GM19468 (cell line): Measurements from ENCODE around the gene ZNF629.
"Not testable (repeated sequence)": the region's sequence is repeated elsewhere in the genome, so short reads cannot be mapped to it uniquely, and the experiment has no call there.

ENCODE experiments used
- ATAC-seq: cut with Tn5 transposase; IDR thresholded peaks from one replicate; pipeline ENCODE4 v1.9.1; 2021; ENCODE audit warnings: mild to moderate bottlenecking, moderate library complexity, moderate number of reproducible peaks; ENCODE audit not compliant: unreplicated experiment; ENCODE audit errors: extremely low read depth

Gene ZNF629

DNA sequence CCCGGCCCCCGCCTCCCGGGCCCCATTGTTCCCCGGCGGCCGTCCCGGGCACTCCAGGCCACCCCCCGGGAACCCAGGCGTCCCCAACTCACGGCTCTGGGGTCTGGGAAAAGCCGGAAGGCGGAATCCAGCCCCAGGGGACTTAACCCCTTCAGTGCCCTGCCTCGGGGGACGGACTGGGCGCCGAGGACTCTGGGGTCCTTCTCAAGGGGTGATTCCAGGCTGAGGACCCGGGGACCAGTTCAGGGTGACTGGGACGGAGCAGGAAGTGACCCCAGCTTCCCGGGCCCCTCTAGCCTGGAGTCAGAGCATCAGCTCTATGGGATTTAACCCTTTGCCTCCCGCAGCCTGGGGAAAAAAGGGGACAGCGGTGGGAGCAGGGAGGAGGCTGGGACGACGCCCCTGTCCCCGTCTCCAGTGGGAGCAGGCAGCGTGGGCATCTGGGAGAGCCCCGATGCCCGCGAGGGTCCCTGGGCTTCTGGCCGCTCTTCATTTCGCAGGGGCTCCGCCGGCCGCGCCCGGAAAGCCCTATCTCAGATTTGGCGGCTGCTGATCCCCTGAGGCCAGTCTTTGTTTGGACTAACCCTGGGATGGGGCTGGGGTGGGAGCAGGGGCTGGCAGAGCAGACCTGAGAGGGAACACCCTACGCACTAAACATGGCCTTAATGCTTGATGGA, at the start of gene ZNF629:
TSS of gene ZNF629 (minus strand) at position 270 of the 677 bp plus-strand sequence. CDS start 2,723 bp downstream, outside the sequence.
- ATAC-seq: no peak

DNA sequence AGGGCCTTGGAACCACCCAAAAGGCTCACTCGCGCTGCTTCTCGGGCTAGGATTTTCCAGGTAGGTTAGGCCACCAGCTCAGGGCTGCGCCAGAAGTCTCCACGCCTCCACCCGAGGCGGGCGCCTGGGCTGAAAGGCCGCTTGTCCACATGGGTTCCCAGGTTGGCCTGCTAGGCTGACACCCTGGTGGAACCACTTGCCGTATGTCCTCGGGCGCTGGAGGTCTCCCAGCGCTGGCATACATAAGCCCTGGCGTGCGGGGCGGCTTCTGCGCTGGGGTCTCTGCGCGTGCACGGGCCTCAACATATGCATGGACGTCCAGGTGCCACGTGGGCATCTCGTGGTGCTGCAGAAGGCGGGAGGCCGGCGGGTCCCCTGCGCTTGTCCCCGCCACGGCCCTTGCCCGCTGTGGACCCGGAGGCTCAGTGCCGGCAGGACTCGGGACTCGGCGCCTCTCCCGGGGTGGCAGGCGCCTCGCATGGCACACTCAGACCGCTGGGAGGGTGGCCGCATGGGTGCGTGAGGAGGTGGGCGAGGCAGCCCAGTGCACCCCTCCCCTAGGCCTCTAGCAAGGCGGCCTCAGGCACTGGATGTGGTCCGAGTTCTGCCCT, 47.2 kb upstream of the ZNF629 start:
- ATAC-seq: no peak

DNA sequence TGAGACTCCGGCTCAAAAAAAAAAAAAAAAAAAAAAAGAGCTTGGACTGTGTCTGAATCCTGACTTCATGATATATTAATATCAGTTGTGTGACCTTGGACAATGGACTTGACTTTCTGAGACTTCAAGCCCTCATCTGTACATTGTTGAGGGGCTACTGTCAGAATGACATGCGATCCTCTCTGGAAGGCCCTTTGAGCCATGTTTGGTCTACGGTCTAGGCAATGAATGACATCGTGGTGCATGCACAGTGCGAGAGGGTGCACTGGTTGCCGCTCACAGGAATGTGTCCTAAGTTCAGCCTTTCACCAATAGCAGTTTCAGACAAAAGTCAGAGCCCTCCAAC, 43.0 kb upstream of the ZNF629 start:
- no peak for ATAC-seq

DNA sequence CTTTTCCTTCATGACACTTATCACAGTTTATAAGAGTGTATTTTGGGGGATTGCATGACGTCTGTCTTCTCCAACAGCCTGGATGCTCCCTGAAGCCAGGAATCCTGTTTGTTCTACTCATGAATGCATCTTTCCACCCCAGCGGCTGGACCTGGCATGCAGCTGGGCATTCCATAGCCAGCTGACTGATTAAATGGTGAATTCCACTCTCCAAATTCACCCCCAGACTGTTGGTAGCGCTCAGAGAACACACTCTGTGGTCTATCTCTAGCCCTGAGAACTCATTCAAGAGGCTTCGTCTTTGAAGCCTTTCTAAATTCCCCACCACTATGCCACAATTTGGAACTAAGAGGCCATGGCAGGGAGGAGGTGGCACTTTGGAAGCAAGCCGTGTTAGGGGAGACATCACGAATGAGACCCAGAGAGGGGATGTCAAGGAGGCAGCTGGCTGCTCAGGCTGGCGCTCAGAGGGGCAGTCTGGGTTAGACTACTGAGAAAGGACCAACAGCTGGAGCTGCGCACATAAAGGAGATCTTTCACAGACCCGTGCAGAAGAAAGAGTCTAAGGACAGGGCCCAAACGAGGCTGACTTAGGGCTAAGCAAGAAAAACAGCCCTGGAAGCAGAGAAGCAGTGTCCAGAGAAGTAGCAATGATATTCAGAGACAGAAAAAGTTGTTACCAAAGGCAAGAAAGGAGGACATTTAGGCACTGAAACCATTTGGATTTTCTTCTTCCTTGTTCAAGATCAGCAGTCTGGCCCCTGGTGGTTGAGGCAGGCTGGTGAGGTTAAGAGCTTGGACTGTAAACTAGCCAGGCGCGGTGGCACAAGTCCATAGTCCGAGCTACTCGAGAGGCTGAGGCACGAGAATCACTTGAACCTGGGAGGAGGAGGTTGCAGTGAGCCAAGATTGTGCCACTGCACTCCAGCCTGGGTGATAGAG, 42.4 kb upstream of the ZNF629 start:
- no peak for ATAC-seq

DNA sequence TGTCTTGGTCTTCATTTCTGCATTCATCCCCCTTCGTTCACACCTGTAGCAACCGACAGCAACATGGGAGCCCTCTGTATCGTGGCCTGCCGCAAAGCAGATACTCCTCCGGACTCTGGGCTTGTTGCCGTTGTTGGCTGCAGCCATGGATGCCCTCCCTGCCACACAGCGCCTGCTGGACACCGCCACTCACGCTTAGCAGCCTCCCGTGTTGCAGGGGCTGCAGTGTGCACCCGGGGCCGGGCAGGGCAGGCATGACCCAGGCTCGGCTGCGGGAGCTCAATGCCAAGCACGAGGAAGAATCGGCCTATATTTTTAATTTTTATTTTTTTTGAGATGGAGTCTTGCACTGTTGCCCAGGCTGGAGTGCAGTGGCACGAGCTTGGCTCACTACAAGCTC, 34.9 kb upstream of the ZNF629 start:
- no peak for ATAC-seq

DNA sequence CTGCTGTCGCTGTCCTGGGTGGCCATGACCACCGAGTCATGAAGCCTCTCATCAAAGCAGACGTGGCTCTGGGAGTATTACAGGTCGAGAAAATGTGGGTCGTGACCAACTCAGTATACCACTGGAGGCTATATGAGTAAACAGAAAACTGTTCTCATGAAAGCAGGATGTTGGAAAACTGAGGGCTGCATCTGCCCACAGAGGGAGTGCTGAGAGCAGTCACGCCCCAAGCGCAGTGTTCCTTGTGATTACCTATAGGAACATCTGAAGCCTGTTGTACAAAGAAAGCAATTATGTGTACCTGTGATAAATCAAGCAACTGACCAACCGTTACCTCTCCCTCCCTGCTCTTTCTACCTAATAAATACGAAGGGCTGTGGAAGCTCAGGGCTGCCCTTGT, 34.4 kb upstream of the ZNF629 start:
- ATAC-seq: not testable (repeated sequence)

DNA sequence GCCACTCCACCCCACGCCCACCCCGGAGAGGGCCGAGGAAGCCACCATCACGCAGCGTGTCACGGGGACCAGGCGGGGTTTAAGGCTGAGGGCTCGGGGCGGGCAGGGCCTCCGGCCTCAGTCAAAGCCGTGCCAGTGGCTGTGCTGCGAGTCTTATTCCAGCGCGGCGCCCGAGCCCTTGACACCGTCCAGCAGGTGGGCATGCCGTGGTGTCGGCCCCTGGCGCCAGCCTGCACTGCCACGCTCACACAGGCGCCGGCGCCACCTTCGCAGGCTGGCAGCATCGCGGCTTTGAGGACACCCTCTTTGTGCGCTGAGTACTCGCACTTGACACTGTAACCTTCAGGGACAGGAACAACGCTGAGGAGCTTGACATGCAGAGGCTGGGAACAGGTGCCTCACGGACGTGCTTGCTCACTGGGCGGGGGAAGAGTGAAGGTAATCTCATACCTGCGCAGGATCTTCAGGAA, 34.0 kb upstream of the ZNF629 start:
- no peak for ATAC-seq

DNA sequence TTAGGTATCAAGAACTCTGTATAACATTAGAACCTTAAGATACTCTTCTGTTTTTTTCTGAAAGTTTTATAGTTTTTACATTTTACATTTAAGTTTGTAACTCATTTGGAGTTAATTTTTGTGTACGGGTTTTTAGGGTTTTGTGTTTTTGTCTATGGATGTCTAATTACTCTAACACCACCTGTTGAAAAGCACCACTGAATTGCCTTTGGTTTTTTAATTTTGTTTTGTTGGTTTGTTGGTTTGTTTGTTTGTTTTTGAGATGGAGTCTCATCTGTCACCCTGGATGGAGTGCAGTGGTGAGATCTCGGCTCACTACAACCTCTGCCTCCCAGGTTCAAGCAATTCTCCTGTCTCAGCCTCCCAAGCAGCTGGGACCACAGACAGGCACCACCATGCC, 29.8 kb upstream of the ZNF629 start:
- ATAC-seq: no peak

DNA sequence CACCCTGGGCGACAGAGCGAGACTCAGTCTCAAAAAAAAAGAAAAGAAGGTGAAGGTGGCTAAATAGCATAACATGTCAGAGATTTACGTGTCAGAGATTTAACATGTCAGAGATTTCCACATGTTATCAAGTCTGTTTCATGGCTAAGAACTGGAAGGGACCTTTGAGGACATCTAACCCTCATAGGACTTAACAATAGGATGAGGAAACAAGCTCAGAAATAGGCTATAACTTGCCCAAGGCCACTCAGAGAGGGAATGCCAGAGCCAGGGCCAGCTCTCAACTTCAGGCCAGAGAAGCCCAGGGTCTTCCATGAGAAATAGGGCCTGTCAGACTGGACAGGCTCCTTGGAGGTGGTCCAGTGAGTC, 26.8 kb upstream of the ZNF629 start:
- no peak for ATAC-seq

DNA sequence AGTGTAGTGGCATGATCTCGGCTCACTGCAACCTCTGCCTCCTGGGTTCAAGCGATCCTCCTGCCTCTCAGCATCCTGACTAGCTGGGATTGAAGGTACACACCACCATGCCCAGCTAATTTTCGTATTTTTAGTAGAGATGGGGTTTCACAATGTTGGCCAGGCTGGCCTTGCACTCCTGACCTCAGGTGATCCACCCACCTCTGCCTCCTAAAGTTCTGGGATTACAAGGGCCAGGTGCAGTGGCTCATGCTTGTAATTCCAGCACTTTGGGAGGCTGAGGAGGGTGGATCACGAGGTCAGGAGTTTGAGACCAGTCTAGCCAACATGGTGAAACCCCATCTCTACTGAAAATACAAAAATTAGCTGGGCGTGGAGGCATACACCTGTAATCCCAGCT, 22.7 kb upstream of the ZNF629 start:
- not testable (repeated sequence) for ATAC-seq

DNA sequence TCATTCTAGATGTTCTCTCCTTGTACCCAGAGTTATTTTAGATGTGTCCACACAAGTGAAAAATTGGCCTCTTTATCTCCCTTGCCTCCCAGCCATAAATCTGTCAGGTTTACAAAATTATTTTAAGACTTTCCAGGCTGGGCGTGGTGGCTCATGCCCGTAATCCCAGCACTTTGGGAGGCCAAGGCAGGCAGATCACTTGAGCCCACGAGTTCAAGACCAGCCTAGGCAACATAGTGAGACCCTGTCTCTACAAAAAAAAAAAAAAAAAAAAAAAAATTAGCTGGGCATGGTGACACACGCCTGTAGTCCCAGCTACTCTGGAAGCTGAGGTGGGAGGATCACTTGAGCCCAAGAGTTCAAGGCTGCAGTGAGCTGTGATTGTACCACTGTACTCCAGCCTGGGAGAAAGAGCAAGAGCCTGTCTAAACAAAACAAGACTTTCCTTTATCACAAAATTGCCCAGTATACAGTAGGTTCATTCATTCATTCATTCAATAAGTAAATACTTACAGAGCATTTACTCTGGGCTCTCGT, 22.0 kb upstream of the ZNF629 start:
- not testable (repeated sequence) for ATAC-seq

DNA sequence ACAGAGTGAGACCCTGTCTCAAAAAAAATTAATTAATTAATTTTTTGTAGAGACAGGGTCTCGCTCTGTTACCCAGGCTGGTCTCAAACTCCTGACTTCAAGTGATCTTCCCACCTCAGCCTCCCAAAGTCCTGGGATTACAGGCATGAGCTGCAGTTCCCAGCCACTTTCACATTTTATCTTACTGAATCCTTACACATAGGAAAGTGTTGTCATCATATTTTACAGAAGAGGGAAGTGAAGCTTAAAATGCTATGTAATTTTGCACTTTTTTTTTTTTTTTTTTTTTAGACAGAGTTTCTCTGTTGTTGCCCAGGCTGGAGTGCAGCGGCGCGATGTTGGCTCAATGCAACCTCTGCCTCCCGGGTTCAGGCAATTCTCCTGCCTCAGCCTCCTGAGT, 21.1 kb upstream of the ZNF629 start:
- ATAC-seq: no peak

DNA sequence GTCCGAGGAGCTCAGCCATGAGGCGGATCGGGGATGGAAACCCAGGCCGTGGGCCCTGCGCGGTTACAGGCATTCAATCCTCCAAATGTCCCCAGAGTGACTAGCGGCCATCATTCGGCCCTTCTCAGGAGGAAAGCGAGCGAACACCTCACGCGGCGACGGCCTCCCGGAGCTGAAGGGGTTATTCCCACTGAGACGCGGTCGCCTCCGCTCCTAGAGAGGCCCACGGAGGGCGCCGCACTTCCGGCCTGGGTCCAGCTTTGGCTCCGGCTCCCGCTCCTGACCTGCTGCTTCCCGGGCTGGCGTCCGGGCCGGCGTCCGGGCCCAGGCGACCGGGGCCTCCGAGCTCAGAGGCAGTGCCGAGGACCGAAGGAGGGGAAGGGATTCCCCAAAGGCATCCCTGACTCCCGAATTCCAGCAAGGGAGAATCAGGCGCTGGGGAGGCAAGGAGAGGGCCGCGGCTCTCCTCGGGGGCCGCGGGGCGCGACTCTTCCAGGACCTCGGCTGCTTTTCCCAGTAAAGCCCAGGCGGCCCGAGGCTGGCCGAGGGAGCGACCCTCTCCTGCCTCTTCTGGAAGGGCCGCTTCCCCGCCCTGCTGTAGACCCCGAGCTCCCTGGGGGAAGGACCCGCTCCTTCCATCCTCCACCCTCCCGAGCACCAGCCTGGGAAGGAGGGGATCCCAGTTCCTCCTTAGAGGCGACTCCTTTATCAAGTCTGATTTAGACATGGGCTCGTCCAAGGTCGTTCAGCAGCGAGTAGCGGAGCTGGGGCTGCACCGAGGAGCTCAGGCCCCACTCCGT, 18.6 kb upstream of the ZNF629 start:
- ATAC-seq: no peak

DNA sequence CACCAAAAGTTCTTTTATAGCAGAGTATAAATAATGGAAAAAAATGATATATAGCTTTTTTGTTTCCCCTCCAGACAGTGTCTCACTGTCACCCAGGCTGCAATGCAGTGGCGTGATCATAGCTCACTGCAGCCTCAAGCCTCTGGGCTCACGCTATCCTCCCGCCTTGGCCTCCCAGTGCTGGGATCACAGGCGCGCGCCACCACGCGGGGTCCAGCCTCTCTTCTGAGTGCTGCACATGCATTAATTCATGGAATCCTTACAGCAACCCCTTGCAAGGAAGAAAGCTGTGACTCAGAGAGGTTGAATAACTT, 18.0 kb upstream of the ZNF629 start:
- ATAC-seq: no peak

DNA sequence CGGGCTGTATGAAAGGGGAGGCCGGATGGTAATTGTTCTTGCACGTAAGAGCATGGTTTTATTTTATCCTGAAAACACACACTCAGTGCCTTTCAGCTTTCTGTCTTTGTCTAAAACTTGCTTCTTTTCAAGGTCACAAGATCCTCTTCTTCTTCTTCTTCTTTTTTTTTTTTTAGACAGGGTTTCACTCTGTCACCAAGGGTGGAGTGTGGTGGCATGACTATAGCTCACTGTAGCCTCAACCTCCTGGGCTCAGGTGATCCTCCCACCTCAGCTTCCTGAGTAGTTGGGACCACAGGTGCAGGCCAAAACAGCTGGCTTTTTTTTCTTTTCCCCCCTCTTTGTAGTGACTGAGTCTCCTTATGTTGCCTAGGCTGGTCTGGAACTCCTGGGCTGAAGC, 15.9 kb upstream of the ZNF629 start:
- ATAC-seq: no peak

DNA sequence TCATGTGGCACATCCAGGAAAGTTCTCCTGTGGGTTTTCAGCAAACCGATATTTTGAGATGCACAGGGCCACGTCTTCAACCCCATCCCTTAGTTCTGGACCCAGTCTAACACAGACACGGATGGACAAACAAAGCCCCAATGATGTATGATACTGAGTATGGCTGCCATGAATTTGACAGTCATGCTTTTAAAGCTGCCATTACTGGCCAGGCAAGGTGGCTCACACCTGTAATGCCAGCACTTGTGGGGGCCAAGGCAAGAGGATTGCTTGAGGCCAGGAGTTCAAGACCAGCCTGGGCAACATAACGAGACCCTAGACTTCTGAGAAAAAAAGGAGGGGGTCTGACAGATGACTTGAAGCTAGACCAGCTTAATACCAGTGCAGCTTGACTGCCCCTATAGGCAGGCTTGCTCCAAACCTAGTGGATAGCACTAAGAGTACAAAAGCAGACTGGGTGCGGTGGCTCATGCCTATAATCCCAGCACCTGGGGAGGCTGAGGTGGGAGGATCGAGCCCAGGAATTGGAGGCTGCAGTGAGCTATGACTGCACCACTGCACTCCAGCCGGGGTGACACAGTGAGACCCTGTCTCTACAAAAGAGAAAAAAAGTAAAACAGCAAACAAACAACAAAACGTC, 10.8 kb upstream of the ZNF629 start:
- no peak for ATAC-seq

DNA sequence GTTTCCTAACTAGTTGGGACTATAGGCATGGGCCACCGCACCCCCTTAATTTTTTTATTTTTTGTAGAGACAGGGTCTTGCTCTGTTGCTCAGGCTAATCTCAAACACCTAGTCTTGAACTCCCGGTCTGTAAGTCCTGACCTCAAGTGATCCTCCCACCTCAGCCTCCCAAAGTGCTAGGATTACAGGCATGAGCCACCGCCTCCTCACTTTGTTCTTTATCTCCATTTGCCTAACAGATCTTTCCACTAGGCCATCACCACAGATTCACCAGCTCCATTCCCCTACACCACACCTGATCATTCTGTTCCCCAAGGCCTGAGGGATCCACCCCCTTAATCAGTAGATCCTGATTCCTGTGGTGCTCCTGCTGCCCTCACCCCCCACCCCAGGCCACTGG, 7.6 kb upstream of the ZNF629 start:
- ATAC-seq: no peak

DNA sequence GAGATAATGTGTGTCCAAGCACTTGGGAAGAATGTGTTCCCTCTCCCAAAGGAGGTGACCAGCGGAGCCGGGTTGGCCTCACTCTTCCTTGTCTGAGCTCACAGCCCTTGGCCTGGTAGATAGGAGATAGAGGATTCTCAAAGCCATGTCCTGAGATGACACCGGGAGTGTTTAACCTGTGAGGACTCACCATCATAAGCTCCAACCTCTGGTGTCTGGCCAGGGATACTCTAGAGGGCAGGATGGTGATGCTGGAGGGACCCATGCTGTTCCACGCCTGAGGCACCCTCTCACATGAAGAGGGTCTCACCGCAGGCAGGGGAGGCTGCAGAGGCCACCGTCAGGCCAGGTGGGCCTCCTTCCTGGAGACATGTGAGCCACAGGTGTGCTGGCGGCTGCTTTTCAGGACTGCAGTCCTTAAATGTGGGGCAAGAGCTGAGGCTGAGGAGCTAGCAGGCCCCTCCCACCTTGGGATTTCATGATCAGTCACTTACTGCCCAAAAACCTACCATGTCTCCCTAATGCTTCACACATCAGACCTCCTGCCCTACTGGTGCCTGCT, 6.6 kb upstream of the ZNF629 start:
- no peak for ATAC-seq

DNA sequence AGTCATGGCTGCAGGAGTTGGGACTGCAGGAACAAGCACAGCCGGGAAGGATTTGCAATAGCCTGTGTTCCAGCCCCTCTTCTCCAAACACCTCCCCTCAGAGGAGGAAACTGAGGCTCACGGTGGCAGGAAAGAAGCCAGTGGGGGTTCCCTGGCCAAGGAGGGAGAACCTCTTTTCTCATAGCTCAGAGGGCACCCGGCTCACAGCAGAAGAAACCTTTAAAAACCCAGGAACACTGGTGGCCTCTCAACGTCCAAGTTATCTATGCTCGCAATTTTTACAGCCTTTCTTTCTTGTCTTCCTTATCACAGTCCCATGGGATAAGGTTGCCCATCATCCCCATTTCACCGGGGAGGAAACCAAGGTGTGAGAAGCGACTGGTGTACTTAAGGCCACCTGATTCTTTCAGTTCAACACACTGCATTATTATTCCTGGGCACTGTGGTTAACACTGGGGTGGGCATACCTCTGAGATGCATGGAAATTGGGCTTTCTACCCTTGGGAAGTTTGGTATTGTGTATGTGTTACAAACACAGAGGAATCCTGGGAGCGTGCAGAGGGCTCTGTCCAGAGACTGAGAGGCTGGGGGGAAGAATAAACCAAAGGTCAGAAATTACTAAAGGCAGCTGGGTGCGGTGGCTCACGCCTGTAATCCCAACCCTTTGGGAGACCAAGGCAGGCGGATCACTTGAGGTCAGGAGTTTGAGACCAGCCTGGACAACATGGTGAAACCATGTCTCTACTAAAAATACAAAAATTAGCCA, 791 bp upstream of the ZNF629 start:
- no peak for ATAC-seq
